ENCODE results near the gene YES1. TPM values are rescaled to one million over a fixed set of nuclear protein-coding genes. Genes with fewer than 3 reads are reported as not detected.

YES1 gene
- total RNA-seq, 2 experiments from 2014 or later: 22.6 to 22.8 TPM

Other genes starting within 250 kb of the YES1 start
- gene CETN1, start 231.9 kb downstream of the YES1 start, total RNA-seq: not detected
- gene CLUL1, start 215.3 kb downstream of the YES1 start, total RNA-seq: not detected
- 100 to 1,000 TPM; 502 to 505 TPM for gene TYMS, start 154.6 kb downstream of the YES1 start, total RNA-seq
- gene ENOSF1, start 99.6 kb downstream of the YES1 start, total RNA-seq: 10 to 100 TPM; 66.0 to 74.1 TPM
- gene ADCYAP1, start 92.6 kb upstream of the YES1 start, total RNA-seq: not detected

Data from activated CD8-positive, alpha-beta T cell treated with anti-CD3 and anti-CD28 coated beads, Interleukin-2, amount 10 ng/mL, durations not matched to agents 7 days and 5 days (primary cell).